HL-60 (cell line): ENCODE results near the gene CRTC1.

Source experiments
- DNase-seq, 2 experiments: peaks; one replicate each; pipeline ENCODE4 v3.0.0-alpha.2; 2010 to 2020; ENCODE audit warnings: low read depth in 1 of 2, low spot score in 1 of 2
- H3K27ac ChIP-seq: fragments of 250-450 bp; sonication (Bioruptor Pico); replicated peaks from 2 replicates; pipeline ENCODE4 v1.5.1; 2020; ENCODE audit warnings: mild to moderate bottlenecking, moderate library complexity
- H3K27me3 ChIP-seq: fragments of 250-450 bp; sonication (Bioruptor Pico); 2 replicates; pipeline ENCODE4 v1.5.1; 2021; ENCODE audit warnings: mild to moderate bottlenecking, moderate library complexity; ENCODE audit not compliant: insufficient read depth, poor library complexity, severe bottlenecking
- H3K4me3 ChIP-seq: replicated peaks from 2 replicates; pipeline ENCODE4 v1.5.1; 2011; ENCODE audit warnings: mild to moderate bottlenecking, control low read depth, low read length; ENCODE audit not compliant: insufficient read depth
- GABPA ChIP-seq: IDR thresholded peaks from 2 replicates; pipeline ENCODE4 v1.6.1; 2012; ENCODE audit warnings: low read depth
- POLR2AphosphoS5 ChIP-seq: IDR thresholded peaks from 2 replicates; pipeline ENCODE4 v1.6.1; 2012; ENCODE audit warnings: low read depth
- SPI1 ChIP-seq: IDR thresholded peaks from 2 replicates; pipeline ENCODE4 v1.6.1; 2012; ENCODE audit warnings: low read depth, mild to moderate bottlenecking, borderline replicate concordance
- TF ChIP-seq, protein P1 (sequence below): IDR thresholded peaks from one replicate; pipeline ENCODE4 v1.5.1; 2011; ENCODE audit warnings: low read length, control low read depth, inconsistent platforms; ENCODE audit not compliant: insufficient read depth
- TF ChIP-seq, protein P2 (sequence below): IDR thresholded peaks from 2 replicates; pipeline ENCODE4 v1.6.1; 2012; ENCODE audit warnings: low read depth; ENCODE audit not compliant: insufficient replicate concordance

The CRTC1 gene

DNA sequence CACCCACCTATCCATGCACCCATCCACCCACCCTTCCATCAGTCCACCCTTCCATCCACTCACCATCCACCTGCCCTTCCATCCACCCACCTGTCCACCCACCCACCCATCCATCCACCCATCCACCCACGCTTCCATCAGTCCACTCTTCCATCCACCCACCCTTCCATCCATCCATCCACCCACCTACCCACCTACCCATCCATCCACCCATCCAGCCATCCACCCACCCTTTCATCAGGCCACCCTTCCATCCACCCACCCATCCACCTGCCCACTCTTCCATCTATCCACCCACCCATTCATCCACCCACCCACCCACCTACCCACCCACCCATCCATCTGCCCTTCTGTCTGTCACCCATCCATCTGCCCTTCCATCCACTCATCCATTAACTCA is 29.6 kb upstream of the CRTC1 start:
- Histone ChIP-seq H3K27me3 (no peaks in the 10 kb centered on the region), H3K4me3 (no peak overlapping the region), H3K27ac (no peak overlapping the region)
- no peak for DNase-seq
- TF ChIP-seq GABPA (no peak), POLR2AphosphoS5 (no peak), SPI1 (no peak)

DNA sequence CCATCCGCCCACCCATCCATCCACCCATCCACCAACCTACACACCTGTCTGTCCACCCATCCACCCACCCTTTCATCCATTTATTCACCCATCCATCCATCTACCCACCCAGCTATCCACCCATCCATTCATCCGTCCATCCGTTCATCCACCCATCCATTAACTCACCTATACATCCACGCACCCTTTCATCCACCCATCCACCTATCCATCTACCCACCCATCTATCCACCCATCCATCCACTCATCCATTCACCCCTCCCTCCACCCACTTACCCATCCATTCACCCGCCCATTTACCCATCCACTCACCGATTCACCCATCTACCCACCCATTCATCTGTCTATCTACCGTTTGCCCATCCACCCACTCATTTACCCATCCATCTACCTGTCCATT is 29.0 kb upstream of the CRTC1 start:
- TF ChIP-seq, protein P1, sequence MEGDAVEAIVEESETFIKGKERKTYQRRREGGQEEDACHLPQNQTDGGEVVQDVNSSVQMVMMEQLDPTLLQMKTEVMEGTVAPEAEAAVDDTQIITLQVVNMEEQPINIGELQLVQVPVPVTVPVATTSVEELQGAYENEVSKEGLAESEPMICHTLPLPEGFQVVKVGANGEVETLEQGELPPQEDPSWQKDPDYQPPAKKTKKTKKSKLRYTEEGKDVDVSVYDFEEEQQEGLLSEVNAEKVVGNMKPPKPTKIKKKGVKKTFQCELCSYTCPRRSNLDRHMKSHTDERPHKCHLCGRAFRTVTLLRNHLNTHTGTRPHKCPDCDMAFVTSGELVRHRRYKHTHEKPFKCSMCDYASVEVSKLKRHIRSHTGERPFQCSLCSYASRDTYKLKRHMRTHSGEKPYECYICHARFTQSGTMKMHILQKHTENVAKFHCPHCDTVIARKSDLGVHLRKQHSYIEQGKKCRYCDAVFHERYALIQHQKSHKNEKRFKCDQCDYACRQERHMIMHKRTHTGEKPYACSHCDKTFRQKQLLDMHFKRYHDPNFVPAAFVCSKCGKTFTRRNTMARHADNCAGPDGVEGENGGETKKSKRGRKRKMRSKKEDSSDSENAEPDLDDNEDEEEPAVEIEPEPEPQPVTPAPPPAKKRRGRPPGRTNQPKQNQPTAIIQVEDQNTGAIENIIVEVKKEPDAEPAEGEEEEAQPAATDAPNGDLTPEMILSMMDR = no peak
- TF ChIP-seq POLR2AphosphoS5 (no peak), SPI1 (no peak)

DNA sequence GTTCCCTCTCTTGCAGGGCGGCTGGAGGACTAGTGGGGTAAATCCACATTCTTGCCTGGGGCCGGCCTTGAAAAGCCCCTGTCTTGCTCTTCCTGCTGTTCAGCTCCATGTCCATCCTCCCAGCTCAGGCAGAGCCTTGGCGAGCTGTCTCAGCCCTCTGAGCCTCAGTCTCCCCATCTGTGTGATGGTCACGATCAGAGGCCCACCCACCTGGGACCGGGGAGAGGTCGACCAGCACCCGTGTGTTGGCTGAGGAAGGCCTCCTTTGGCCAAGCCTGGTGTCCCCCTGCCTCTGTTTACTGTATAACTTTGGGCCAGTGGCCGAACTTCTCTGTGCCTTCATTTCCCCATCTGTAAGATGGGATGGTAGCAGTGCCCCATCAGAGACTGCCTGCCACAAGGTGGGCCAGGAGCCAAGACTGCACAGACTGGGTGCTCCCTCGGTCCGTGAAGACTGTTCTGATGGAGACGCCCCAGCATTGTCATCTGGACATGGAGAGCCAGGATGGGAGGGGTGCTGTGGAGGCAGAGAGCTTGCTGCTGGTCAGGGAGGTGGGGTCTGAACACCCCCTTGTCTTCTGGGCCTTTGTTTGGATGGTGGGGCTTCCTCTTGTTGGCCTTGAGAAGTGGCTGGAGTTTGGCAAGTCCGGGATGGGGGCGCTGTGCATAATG is 28.2 kb upstream of the CRTC1 start:
- TF ChIP-seq SPI1 = no peak
- no peak for TF ChIP-seq GABPA
- TF ChIP-seq, protein P2, sequence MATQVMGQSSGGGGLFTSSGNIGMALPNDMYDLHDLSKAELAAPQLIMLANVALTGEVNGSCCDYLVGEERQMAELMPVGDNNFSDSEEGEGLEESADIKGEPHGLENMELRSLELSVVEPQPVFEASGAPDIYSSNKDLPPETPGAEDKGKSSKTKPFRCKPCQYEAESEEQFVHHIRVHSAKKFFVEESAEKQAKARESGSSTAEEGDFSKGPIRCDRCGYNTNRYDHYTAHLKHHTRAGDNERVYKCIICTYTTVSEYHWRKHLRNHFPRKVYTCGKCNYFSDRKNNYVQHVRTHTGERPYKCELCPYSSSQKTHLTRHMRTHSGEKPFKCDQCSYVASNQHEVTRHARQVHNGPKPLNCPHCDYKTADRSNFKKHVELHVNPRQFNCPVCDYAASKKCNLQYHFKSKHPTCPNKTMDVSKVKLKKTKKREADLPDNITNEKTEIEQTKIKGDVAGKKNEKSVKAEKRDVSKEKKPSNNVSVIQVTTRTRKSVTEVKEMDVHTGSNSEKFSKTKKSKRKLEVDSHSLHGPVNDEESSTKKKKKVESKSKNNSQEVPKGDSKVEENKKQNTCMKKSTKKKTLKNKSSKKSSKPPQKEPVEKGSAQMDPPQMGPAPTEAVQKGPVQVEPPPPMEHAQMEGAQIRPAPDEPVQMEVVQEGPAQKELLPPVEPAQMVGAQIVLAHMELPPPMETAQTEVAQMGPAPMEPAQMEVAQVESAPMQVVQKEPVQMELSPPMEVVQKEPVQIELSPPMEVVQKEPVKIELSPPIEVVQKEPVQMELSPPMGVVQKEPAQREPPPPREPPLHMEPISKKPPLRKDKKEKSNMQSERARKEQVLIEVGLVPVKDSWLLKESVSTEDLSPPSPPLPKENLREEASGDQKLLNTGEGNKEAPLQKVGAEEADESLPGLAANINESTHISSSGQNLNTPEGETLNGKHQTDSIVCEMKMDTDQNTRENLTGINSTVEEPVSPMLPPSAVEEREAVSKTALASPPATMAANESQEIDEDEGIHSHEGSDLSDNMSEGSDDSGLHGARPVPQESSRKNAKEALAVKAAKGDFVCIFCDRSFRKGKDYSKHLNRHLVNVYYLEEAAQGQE = no peak
- no peak for TF ChIP-seq POLR2AphosphoS5
- TF ChIP-seq, protein P1 = no peak
- no peak overlapping the region for H3K4me3 ChIP-seq
- no peak overlapping the region for H3K27ac ChIP-seq
- no peak for DNase-seq
- H3K27me3 ChIP-seq = no peaks in the 10 kb centered on the region

More for the DNA sequence above, 29.0 kb upstream of the CRTC1 start:
- no peaks in the 10 kb centered on the region for H3K27me3 ChIP-seq
- H3K27ac ChIP-seq = no peak overlapping the region
- no peak overlapping the region for H3K4me3 ChIP-seq
- DNase-seq = no peak

DNA sequence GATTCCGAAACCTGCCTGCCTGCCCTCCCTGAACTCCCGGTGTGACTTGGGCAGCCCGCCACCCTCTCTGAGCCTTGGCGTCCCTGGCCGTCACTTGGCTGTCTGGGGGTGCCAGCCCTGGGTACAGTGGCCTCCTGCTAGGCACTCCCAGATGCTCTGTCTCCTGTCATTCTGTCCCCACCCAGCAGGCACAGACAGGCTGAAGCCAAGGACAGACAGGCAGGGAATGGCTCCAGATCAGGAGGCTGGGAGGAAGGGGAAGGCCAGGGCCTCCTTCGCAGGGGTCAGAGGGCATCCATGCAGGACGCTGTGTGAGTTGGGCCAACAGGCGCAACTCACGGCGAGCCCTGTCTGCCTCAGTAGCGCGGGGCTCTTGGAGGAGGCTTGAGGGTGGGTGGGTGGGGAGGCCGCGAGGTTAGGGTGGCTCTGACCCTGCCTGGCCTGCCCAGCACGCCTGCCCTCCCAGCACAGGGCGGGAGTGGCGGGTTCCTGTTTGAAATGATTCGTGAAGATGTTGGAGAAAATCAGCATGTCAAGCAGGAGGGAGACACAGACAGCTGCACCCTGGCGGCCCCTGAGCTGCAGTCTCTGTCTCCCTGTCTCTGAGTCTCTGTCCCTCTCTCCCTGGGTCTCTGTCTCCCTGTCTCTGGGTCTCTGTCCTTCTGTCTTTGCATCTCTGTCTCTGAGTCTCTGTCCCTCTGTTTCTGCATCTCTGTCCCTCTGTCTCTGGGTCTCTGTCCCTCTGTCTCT is 27.0 kb upstream of the CRTC1 start:
- no peak for DNase-seq
- H3K27ac ChIP-seq = no peak overlapping the region
- TF ChIP-seq, protein P1 = no peak
- TF ChIP-seq, protein P2 = no peak
- no peak for TF ChIP-seq SPI1
- TF ChIP-seq GABPA = no peak
- TF ChIP-seq POLR2AphosphoS5 = no peak
- no peak overlapping the region for H3K4me3 ChIP-seq
- no peaks in the 10 kb centered on the region for H3K27me3 ChIP-seq
